NCI-H2196 treated with DMSO at 0.1 percent for 48 hours (cell line): ENCODE data around the gene DEFB123.
"Not testable (repeated sequence)": the region's sequence is repeated elsewhere in the genome, so short reads cannot be mapped to it uniquely, and the experiment has no call there.

Experiments
- DNase-seq: peaks from one replicate; lab custom pipeline; 2025; ENCODE audit not compliant: unreplicated experiment; lab: John Stamatoyannopoulos, UW

Gene DEFB123, protein sequence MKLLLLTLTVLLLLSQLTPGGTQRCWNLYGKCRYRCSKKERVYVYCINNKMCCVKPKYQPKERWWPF

DNA sequence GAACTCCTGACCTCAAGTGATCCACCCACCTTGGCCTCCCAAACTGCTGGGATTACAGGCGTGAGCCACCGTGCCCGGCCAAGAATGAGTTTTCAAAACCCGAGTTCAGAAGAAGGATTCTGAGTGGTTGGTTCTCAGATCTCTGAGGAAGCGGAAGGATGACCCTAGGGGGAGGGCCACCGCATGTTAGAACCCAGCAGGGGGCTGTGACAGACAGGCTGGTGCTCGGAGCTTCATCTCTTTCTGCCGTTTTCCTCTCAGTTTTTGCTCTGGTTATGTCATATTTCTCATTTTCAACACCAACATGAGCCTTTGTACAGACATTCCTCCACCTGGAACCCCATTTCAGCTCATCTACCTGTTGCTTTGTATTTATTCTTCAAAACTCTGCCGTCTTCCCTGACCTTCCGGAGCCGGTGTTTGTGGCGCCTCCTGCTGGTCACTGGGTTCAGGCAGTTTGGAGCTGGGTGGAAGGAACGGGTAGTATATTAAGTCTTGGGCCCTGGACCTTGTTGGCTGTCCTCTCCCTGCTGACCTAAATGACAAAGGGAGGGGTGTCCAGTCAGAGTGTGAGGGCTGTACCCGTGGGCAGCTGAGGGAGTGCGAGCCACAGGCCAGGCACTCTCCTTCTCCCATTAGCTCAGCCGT lies at the start of gene DEFB123:
DEFB123 (plus strand) TSS at position 621 of the 648 bp plus-strand sequence. CDS start 67 bp downstream, outside the sequence.
- DNase-seq: no peak

DNA sequence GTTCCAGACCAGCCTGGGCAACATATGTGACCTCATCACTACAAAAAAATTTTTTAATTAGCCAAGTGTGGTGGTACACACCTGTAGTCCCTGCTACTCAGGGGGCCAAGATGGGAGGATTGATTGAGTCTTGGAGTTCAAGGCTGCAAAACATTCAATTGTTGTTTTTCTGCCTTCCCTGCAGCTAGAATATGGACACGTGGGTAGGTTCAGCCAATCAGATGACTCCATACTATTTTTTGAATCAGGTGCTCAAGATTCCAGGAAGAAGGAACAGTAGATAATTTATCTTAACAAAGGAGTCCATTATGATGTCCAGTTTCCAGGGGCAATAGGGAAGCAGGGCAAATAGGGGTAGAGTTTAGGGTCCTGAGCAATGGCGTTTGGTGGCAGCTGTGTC lies 47.6 kb upstream of the DEFB123 start:
- DNase-seq: no peak

DNA sequence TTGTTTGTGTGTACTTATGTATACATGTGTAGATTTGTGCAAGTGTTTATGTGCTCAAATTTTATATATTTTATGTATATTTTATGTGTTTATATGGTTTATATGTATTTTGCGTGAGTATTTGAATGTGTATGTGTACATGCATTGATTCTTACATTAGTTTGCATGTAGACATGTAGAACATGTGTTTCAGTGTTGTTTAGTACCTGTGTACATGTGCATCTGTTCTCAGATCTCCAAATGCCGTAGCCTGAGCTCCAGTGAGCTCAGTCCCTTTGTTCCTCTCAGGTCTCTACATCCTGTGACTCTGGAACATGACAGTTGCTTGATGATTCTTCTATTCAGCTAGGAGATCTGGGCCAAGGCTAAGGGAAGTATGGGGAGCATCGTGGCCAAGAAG lies 45.5 kb upstream of the DEFB123 start:
- DNase-seq: no peak

DNA sequence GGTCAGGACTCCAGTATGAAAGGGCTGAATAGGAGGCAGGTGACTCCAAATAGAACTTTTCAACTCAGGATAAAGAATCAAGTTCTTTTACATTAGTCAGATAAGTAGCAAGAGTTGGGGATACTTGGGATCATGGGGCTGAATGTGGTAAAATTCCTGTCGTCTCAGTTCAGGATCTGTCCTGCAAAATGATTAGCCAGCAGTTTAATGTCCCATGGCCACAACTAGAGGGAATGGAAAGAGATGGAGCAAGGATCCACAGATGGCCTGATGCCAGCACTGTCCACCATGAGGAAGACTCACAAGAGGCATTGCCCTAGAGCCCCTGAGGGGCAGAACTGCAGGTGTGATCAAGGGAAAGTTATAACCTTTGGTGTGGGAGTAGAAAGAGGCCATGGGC lies 36.5 kb upstream of the DEFB123 start:
- DNase-seq: no peak

DNA sequence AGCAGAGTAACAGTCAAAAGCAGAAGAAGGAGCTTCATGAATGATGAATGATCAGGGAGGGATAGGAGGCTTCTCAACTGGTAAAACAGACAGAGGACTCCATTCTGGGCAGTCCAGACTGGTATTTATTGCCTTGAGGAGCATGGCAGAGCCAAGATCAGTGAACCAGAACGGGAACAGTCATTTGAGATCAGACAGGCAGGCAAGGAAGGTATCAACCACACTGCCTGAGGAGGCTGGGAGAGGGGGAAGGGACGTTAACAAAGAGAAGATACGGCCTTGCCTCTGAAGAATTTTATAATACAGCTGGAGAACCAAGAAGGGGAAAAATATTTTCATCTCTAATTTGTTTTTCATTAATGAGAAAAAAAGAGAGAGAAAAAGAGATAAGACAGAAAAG lies 34.3 kb upstream of the DEFB123 start, which contains the start of gene DEFB121:
DEFB121 (minus strand) TSS at position 101 of the 400 bp plus-strand sequence; CDS start at position 38, 63 bp downstream.
- no peak for DNase-seq

DNA sequence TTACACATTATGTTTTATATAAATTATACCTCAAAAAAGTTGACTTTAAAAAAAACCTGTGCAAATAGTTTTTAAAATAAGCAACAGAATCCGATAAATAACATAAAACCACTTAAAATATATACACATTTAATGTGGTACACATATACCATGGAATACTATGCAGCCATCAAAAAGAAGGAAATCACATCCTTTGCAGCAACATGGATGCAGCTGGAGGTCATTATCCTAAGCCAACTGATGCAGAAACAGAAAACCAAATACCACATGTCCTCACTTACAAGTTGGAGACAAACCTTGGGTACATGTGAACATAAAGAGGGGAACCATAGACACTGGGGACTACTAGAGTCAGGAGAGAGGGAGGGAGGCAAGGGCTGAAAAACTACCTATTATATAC lies 30.4 kb upstream of the DEFB123 start:
- no peak for DNase-seq

DNA sequence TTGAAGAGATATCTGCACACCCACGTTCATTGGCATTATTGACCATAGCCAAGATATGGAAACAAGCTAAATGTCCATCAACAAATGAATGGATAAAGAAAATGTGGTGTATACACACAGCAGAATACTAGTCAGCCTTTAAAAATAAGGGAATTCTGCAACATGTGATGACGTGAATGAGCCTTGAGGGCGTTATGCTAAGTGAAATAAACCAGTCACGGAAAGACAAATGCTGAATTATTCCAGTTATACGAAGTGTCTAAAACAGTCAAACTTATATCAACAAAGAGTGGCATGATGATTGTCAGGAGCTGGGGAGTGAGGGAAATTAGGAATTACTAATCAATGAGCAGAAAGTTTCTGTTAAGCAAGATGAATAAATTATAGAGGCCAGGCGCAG lies 26.1 kb upstream of the DEFB123 start:
- DNase-seq: no peak

DNA sequence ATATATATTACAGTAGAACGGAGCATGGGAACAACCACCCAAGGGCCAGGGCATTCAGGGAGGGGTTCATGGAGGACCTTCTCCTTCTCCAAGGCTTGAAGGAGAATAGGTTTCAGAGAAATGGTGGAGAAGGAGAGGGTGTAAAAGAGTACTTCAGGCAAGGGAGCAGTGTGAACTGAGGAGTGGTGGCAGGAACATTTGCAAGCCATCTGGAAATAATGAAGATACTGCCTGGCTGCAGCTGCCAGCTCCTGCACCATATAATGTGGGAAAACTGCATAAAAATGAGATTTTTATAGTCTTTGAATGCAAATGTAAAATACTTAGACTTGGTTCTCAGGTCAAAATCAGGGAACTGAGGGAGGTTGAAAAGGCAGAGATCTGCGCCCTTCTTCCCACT lies 24.8 kb upstream of the DEFB123 start:
- DNase-seq: no peak

DNA sequence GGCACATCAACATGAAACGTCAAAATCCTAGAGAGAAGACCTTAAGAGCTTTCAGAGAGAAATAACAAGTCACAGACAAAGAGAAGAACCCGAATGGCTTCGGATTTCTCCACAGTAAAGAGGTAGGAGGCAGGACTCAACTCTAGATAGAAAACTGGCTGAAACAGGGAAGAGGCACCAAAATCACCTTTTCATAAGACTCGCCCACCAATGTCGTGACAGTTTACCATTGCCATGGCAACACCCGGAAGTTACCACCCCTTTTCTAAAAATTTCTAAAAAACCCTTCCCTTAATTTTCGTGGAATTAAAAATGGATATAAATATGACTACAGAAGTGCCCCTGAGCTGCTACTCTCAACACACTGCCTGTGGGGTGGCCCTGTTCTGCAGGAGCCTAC lies 22.1 kb upstream of the DEFB123 start:
- DNase-seq: no peak

DNA sequence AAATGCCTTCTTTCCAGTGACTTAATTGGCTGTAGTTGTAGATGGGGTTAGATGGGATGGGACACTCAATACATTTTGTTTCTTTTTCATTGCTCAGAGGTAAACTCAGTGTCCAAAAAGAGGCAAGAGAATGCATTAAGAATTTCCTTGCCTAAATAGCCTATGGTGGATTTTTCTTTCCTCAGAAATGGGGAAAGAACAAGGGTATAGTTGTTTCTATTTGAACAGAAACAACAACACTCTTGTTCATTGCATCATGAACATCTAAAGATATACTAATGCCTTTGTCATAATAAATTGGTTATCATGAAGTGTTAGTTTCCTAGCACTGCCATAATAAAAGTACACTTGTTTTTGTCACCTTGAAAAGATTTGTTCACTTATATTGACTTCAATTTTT lies 14.6 kb upstream of the DEFB123 start:
- DNase-seq: no peak

DNA sequence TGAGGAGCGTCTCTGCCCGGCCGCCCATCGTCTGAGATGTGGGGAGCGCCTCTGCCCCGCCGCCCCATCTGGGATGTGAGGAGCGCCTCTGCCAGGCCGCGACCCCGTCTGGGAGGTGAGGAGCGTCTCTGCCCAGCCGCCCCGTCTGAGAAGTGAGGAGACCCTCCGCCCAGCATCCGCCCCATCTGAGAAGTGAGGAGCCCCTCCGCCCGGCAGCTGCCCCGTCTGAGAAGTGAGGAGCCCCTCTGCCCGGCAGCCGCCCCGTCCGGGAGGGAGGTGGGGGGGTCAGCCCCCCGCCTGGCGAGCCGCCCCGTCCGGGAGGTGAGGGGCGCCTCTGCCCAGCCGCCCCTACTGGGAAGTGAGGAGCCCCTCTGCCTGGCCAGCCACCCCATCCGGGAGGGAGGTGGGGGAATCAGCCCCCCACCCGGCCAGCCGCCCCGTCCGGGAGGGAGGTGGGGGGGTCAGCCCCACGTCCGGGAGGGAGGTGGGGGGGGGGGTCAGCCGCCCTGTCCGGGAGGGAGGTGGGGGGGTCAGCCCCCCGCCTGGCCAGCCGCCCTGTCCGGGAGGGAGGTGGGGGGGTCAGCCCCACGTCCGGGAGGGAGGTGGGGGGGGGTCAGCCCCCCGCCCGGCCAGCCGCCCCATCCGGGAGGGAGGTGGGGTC lies 13.4 kb upstream of the DEFB123 start:
- DNase-seq: not testable (repeated sequence)

DNA sequence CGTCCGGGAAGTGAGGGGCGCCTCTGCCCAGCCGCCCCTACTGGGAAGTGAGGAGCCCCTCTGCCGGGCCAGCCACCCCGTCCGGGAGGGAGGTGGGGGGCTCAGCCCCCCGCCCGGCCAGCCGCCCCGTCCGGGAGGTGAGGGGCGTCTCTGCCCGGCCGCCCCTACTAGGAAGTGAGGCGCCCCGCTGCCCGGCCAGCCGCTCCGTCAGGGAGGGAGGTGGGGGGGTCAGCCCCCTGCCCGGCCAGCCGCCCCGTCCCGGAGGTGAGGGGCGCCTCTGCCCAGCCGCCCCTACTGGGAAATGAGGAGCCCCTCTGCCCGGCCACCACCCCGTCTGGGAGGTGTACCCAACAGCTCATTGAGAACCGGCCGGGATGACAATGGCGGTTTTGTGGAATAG lies 12.9 kb upstream of the DEFB123 start:
- not testable (repeated sequence) for DNase-seq

DNA sequence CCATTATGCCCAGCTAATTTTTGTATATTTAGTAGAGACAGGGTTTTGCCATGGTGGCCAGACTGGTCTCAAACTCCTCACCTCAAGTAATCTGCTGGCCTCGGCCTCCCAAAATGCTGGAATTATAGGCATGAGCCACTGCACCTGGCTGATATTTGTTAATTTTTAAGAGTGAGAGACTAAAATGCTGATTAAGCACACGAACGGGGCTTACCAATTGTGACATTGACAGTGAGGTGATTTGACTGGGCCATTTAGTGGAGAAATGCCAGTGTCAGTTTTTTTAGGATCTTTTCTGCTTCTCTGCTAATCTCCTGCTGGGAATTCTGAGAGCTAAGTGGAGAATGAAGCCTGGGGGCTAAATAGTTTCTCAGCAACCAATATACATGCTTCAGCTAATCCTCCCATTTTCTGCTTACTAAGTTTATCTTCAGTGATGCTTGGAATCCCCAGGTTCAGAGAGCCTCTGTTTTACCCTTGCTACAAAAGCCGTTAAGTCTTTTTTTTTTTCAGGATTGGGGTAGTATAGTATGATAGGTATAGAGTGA lies 9.8 kb upstream of the DEFB123 start:
- no peak for DNase-seq

DNA sequence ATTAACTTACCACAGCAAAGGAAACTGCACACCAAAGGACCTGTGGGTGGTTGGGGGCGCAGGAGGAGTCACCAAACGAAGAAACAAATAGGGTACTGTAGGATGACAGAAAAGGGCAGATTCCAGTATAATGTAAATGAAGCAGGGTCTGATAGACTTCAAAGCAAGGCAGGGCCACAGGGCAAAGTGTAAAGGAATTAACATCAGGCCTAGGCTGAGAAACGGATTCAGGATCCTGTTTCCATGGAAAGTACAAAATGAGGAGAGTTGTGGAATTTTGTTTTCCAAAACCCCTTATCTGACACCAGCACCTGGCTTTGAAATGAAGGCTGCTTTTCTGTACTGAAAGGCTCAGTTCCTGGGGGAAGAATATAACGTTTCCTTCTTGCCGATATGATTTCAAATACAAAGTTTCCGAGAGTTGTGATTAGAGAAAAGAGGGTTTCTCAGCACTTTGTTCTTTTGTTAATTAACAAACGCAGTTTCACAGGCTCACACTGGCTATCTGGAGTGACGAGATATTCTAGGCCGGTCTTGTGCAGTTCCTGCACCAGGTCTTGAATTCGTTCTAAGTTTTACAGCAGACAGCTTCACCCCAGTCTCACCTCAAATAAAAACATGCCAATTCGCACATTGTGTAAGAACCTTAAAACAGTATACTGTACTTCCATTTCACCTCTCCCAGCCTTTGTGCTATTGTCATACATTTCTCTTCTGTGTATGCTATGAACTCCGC lies 5.8 kb downstream of the DEFB123 start:
- DNase-seq: no peak

DNA sequence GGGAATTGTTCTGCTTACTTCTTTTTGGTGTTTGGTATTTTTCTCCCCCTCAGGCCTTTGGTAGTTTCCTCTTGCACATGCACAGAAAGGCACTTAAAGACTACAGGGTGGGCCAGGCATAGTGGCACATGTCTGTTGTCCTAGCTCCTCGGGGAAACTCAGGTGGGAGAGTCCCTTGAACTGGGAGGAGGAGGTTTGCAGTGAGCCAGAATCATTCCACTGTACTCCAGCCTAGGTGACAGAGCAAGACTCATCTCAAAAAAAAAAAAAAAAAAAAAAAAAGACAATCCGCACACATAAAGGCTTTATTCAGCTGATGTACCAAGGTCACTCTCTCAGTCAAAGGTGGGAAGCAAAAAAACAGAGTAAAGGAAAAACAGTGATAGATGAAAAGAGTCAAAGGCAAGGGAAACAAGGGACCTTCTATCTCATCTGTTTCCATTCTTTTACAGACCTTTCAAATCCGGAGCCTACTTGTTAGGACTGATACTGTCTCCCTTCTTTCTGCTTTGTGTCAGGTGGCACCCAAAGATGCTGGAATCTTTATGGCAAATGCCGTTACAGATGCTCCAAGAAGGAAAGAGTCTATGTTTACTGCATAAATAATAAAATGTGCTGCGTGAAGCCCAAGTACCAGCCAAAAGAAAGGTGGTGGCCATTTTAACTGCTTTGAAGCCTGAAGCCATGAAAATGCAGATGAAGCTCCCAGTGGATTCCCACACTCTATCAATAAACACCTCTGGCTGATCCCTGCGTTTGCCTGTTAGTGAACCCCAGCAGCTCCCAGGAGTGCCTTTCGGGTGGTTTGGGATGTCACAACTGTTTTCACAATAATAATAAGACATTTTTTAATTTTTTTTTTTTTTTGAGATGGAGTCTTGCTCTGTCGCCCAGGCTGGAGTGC lies 9.3 kb downstream of the DEFB123 start:
- DNase-seq: no peak

DNA sequence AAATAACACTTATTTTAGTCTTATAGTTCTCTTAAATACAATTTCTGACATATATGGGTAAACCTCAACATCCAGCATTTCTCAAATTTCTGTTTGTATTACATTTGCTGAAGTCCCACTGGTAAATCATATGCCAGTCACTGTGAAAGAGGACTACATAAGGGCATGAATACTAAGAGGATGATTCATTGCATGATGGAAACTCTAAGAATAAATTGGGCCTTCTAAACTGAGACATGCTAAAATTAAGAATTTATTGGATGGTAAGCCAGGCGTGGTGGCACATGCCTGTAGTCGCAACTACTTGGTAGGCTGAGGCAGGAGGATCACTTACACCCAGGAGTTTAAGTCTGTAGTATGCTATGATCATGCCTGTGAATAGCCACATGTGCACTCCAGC lies 12.1 kb downstream of the DEFB123 start:
- DNase-seq: no peak

DNA sequence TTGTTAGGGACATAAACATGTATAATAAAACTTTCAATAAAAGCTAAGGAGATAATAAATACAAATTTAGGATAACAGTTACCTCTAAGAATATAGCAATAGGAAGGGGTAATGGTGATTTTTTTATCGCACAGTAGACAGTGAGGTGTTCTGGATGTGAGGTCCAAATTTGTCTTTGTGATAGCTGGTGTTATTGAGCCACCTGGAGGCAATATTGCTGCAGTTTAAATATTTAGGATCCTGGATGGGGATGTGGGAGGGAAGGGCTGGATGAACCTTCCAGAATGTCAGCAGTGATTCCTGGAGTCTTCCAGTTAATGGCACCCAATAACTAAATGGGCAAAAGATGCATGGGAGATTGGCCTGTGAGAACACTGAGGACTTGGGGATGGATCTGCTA lies 13.9 kb downstream of the DEFB123 start:
- no peak for DNase-seq

DNA sequence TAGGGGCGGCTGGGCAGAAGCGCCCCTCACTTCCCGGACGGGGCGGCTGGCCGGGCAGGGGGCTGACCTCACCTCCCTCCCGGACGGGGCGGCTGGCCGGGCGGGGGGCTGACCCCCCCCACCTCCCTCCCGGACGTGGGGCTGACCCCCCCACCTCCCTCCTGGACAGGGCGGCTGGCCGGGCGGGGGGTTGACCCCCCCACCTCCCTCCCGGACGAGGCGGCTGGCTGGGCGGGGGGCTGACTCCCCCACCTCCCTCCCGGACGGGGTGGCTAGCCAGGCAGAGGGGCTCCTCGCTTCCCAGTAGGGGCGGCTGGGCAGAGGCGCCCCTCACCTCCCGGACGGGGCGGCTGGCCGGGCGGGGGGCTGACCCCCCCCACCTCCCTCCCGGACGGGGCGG lies 30.5 kb downstream of the DEFB123 start:
- DNase-seq: not testable (repeated sequence)

DNA sequence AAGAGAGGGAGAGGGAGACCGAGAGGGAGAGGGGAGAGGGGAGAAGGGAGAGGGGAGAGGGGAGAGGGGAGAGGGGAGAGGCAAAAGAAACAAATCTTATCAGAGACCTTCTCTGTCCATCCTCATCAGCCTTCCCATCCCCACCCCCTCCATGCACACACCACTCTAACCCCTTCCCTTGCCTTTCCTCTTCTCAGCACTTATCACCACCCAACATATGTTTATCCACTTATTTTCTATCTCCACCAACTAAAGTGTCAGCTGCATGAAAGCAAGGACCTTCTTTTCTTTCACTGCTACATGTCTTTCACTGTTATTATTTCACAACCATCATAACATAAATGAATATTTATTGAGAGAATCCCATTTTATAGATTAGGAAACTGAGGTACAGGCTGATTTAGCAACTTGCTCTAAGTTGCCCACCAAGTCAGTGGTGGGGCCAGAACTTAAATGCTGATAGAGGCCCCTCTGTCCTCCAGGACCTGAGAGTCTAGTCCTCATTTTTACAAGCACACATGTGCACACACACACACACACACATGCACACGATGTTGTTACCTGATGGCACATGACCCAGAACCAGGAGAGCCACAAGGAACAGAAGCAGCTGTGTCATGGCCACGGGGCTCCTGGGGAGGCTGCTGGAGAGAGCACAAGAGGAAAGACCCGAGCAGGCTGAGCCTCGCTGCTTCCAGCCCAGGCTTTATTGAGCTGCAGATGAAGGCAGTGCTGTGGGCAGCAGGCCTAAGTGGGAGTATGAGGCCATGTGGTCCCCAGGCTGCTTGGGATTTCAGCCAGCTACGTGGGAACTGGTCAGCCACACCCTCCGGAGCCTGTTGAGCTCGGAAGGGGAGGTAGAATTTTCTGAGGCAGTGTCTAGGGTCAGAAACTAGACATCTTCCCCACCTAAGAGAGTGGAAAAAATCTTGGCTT lies 32.2 kb downstream of the DEFB123 start:
- no peak for DNase-seq
